HG03558 (cell line): ENCODE results near the gene RPP14.
"Not testable (repeated sequence)": the region's sequence is repeated elsewhere in the genome, so short reads cannot be mapped to it uniquely, and the experiment has no call there.

Experiments used
- ATAC-seq: cut with Tn5 transposase; IDR thresholded peaks from one replicate; pipeline ENCODE4 v1.9.1; 2021; ENCODE audit warnings: moderate number of reproducible peaks; ENCODE audit not compliant: unreplicated experiment; ENCODE audit errors: extremely low read depth

Gene RPP14

DNA sequence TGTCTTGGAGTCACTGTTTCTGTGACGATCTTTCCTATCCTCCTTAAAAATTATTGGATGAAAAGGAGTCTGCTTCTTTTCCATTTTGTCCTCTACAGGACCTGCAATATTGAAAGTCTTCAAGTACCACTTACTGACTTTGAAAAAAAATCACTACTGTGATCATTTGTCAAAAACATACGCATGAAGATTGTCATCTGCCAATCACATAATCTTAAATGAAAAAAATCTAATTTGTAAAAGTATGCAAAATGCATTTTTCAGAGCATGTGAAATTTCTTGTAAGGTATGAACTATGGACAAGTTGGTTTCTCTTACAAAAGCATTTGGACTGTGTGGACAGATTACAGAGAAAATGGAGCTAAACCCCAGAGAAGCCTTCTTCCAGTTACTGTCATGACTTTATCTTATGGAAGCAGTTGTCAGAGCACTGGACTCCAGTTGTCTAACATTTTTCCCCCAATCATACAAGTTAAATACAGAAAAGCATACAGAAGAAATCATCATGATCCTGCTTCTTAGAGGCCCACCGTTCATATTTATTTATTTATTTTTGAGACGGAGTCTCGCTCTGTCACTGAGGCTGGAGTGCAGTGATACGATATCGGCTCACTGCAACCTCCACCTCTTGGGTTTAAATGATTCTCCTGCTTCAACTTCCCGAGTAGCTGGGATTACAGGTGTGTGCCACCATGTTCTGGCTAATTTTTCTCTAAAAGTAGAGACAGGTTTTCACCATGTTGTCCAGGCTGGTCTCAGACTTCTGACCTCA, 23.3 kb downstream of the RPP14 start:
- ATAC-seq, result no peak

DNA sequence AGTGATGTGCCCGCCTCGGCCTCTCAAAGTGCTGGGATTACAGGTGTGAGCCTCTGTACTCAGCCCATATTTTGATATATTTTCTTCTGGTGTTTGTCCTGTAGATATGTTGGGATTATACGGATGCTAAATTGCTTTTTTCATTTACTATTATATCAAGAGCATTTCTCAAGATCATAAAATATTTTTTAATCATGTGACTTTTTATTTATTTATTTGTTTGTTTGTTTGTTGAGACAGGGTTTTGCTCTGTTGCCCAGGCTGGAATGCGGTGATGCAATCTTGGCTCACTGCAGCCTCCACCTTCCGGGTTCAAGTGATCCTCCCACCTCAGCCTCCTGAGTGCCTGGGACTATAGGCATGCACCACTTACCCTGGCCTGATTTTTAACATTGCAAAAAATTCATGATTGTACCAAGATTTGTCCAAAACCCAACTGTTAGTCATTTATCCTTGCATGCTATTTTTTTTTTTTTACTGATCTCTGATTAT, 23.9 kb downstream of the RPP14 start:
- ATAC-seq, result no peak

DNA sequence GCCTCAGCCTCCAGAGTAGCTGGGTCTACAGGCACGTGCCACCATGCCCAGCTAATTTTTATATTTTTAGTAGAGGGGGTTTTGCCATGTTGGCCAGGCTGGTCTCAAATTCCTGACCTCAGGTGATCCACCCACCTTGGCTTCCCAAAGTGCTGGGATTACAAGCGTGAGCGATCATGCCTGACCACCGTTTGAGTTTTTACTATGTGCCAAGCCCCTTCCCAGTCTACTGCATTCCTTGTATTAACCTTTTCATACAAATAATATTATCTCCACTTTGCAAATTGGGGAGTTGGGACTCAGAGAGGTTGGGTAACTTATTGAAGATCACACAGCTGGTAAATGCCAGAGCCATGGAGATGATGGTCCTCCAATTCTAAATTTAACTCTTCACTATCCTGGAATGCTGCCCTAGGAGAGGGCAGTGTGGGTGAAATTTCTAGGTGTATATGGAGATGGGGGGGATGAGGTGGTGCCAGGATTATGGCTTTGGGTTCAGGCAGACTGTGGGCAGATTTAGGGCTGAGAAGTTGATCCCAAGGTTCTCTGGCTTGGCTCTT, 25.6 kb downstream of the RPP14 start:
- no peak for ATAC-seq

DNA sequence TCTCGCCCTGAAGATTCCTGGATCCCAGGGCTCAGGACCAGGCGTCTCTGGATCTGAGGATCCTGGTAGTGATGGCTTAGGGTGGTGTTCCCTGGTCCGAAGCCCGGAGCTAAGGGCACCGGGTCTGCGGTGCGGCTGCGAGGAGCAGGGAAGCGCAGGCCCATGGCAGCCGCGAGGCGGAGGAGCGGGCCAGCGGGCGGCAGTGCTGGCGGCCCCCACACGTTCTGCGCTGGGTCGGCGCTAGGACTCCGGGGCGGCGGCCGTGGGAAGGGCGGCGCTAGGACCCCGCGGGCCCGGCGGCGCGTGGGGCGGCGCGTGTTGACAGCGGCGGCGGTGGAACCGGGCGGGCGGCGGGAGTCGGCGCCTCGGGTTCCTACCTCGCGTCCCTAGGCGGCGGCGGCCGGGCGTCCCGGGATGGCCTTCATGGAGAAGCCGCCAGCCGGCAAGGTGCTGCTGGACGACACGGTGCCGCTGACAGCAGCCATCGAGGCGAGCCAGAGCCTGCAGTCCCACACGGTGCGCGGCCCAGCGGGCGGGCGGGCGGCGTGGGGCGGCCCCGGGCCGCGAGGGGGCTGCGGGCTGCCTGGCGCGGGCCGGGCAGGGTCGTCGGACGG, 26.6 kb downstream of the RPP14 start, which contains the start of gene PXK:
PXK (plus strand) TSS at position 318 of the 614 bp plus-strand sequence; CDS start at position 415, 97 bp downstream.
- ATAC-seq, result peak; percentile 42

DNA sequence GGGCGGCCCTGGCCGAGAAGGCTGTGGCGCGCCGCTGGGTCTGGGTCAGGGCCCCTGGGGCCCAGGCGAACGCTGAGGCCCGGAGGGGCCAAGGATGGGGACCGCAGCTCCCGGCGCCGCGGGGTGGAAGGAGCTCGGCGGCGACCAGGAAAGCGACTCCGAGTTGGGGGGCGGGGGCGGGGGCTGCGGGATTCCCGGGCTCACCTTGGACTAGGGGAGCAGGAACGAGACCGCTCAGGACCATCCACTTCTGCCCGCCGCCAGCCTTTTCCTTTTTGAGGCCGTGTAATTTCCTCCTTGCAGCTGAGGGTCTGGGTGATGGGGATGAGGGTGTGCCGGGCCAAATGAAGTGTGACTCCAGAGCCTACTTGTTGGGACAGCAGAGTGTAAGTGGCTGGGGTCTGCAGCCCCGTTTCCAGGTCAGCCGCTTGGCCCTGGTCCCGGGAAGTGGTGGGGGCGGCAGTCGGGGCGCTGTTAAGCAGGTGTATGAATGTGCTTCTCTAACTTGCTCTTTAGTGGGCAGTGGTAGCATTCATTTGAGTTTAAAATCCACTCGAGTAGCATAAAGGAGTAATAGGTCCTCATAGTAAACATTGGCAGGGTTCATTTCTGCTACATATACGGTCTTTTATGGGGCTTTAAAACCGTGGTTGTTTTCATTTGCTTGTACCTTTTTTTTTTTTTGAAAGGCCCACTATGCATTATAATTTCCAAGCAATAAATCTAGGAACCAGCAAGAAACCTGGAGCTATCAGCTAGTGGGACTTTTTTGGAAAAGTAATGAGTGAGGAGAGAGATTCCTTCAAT, 27.4 kb downstream of the RPP14 start:
- peak; percentile 33 for ATAC-seq

DNA sequence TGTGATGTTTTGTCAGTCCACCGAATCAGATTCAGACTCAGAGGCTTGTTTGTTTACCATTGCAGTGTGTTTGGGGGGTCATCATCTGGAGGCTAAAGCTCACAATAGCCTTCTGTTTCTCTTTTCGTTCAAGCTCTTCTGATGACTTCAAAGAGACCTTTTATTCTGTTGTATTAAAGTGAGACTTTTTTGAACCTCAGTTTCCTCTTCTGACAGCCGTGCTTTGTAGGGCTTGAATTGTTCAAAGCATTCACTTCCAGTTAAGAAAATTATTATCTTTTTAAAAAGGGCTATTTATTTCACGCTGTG, 27.9 kb downstream of the RPP14 start:
- no peak for ATAC-seq

DNA sequence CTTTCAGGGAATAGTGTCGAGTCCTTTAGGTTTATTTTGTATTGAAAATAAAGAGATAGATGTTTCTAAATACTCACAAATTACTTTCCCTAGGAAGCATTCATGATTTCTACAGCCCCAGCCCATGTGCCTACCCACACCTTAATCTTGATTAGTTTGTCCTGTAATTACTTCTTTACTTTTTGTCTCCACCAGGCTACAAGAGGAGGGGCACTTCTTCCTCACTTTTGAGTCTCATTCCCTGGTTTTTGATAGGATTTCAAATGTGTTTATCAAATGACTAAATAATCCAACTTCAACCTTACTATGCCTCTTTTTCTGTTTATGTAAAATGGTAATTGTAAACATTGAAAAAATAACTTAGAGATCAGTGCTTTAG, 28.4 kb downstream of the RPP14 start:
- ATAC-seq, result no peak

DNA sequence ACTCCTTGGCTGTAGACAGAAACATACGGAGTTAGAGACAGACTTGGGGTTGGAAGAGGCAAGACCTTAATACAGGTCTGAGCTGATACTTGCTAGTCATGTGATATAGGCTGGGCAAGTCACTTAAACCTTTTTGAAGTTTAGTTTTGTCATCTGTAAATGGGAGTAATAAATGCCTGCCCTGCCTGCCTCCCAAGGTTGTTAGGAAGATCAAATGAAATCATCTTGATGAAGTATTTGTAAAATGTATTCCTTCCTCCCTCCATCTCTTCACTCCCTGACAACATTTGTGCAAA, 29.6 kb downstream of the RPP14 start:
- ATAC-seq, result no peak

DNA sequence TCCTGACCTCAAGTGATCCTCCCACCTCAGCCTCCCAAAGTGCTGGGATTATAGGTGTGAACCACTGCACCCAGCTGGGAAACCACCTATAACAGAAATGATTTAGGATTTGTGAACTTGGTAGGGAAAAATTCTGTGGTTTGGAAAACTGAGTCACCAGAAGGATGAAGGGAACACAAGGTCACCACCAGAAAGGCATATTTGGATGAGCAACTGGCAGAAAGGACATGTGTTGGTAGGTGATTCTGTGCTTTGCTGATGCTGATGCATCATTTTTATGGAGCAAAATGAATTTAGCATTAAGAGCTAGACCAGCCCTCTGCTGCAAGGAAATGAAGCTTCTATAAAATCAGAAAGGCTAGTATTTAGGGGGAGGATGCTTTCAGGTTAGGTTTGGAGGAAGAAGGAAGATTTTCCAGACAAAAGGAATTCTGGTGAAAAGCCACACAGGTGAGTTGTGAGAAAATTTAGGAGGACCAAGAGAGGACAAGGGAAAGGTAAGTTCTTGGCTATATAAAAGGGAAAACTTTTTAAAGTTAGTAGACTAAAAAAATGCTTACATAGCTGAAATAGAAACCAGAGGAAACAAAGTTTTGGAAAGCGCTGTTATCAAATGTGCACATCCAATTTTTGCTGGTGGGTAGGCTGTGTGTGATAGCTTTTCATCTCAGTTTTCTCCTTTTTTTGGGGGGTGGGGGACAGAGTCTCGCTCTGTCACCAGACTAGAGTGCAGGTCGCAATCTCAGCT, 30.3 kb downstream of the RPP14 start:
- no peak for ATAC-seq

DNA sequence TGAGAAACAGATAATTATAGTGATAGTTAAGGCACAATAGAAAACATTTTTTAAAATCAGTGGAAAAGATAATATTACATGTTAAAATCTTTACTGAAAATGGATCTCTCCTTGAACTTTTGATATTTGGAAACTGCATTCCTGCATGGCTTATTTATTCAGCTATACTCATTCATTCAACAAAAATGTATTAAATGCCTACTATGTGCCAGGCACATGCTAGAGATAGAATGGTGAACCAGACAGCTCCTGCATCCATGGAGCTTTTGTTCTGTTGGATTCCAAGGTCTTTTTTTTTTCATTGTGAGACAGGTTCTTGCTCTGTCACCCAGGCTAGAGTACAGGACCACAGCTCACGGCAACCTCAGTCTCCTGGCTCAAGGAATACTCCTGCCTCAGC, 31.1 kb downstream of the RPP14 start:
- no peak for ATAC-seq

DNA sequence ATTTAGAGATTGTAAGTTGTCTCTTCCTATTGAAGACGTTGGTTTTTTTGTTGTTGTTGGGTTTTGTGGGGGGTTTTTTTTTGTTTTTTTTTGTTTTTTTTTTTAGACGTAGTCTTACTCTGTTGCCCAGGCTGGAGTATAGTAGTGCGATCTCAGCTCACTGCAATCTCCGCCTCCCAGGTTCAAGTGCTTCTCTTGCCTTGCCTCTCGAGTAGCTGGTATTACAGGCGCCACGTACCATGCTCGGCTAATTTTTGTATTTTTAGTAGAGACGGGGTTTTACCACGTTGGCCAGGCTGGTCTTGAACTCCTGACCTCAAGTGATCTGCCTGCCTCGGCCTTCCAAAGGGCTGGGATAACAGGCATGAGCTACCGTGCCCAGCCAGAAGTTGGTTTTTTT, 33.1 kb downstream of the RPP14 start:
- ATAC-seq, result not testable (repeated sequence)

DNA sequence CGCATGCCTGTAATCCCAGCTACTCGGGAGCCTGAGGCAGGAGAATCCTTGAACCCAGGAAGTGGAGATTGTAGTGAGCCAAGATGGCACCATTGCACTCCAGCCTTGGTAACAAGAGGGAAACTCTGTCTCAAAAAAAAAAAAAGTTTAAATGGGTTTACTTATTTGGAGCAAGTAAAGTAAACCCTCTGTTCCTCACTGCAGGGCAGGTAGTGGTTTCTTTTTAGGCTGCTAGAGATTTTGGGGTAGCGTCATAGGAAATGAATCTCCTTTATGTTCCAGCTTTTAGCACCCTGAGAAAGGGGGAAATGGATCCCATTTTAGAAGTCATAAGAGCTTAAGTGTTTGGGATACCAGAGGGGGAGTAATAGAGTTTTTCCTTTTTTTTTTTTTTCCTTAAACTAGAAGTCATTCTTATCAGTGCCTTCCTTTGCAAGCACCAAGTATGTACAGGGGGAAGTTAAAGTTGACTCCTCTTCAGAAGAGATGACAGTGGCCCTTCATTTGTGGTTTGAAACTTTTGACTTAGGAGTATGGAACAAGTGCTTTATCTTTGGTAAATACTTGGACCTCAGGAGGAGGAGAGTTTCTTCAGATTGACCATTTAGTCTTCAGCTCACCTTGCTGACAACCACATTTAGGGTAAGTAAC, 34.7 kb downstream of the RPP14 start:
- ATAC-seq, result no peak

DNA sequence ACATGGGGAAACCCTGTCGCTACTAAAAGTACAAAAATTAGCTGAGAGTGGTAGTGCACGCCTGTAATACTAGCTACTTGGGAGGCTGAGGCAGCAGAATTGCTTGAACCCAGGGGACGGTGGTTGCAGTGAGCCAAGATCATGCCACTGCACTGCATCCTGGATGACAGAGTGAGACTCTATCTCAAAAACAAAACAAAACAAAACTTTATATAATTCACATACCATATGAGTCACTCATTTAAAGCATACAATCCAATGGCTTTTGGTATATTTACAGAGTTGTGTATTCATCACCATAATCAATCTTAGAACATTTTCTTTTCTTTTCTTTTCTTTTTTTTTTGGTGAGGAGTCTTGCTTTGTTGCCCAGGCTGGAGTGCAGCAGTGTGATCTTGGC, 35.3 kb downstream of the RPP14 start:
- ATAC-seq, result no peak

DNA sequence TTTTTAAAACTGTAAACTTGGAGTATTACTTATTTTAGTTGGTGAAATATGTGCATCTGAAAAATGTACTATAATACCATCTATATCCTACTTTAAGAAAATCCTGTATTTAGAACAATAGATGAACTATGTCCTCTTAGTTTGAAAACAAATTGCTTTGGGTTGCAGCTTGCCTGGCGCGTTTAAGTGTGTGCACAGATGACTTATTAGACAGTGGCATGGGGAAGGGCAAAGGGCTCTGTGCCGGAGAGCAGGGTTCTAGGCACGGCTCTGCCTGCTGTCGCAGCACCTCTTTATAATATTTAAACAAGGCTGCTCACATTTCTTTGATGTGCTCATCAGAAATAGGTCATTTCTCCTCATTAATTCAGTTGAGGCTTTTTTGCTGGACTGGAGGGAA, 36.6 kb downstream of the RPP14 start:
- no peak for ATAC-seq

DNA sequence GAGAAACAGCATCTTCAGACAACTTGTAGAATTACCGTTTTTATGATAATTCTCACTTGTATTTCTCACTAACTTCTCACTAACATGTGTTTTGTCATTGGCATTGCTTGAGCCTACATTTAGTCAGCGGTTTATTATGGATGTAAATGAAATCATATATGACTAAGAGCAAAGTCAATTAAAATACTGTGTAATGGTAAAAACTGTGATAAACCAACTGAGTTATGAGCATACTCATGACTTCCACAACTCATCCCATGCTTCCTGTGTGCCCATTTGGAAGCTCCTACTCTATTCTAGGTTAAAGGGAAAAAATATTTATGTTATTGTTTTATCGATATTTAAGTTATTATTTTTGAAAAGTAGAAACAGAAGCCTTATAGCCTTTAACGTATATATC, 39.4 kb downstream of the RPP14 start:
- ATAC-seq, result no peak

DNA sequence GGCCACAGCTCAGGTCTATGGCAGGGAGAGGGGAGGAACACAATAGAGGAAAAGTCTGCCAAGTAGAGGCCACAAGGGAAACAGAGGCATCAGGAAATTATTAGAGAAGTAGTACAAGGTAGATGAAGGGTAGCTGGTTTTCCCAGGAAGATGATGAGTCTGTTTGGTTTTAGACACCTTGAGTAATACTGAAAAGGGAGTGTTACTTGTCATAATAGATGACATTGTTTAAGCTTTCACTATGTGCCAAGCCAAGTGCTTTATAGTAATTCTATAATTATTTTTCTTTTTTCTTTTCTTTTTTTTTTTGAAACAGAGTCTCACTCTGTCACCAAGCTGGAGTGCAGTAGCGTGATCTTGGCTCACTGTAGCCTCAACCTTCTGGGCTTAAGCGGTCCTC, 40.3 kb downstream of the RPP14 start:
- ATAC-seq, result no peak

DNA sequence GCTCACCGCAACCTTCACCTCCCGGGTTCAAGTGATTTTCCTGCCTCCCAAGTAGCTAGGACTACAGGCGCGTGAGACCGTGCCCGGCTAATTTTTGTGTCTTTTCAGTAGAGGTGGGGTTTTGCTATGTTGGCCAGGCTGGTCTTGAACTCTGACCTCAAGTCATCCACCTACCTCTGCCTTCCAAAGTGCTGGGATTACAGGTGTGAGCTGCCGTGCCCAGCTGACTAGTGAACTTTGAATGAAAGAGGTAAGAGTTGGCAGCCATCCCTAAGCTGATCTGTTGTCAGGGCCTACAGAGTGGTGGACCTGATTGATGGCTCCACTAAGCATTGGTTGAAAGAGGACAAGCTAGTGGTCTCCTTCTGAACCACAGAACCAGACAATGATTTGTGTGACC, 41.9 kb downstream of the RPP14 start:
- no peak for ATAC-seq

DNA sequence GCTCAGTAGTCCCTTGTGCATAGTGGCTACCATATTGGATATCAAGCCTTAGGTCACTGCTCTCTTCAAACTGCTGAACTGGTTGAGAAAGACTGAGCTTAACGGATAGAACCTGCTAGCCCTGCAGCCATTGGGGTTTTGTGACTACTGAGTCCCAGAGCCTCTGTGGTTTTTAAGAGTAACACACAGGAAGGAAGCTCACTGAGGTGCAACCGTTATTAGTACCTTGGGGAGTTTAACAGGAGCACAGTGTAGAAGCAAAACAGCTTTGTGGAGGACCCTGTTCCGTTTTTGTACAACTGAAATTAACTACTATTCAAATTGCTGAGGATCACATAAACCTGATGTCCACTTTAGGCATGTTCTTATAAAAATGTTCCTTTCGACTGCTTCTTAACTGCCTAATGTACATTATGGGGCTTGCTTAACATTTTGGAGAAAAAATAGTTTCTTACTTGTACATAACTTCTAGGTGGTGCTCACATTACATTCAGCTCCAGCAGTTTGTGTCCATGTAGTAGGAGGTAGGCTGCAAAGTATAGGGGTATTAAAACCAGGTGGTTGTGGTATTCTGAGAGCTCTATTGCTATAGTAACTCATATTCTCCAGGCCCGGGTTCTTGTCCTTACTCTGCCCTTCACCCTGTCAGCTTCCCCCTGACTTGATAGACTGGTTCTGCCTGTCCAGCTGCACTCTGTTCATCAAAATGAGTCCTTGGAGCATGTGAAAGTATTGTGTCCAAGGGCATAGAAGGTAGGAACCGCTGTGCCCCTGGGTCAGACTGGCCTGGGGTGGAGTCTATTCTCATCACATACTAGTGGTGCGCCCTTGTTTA, 44.0 kb downstream of the RPP14 start:
- ATAC-seq, result no peak

DNA sequence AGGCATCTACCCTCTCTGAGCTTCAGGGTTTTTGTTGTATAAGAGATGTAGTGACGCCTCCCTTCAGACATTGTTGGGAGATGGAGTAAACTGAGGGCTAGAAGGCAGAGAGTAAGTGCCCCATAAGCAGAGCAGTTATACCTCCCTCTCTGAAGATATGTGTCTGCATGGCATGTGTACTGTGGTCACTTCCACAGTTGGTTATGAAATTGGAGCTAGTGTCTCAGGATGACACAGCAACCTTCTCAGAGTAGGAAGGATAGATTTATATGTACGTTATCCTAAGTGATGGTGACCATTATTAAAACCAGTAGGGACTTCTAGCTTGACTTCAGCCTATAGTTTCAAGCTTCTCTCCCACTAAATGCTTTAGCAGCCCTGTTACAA, 44.6 kb downstream of the RPP14 start:
- ATAC-seq, result no peak
